GM18909 (cell line): ENCODE results near the gene DNASE1L2.

Experiments
- ATAC-seq: cut with Tn5 transposase; IDR thresholded peaks from one replicate; pipeline ENCODE4 v1.9.1; 2021; ENCODE audit warnings: mild to moderate bottlenecking; ENCODE audit not compliant: unreplicated experiment, poor library complexity

Gene DNASE1L2

GRCh38 chr16:2236337-2237101 lies at the start of gene DNASE1L2:
TSS of gene DNASE1L2 (plus strand) at chr16:2236444. CDS start at chr16:2236817, 373 bp downstream.
- ATAC-seq: no peak

GRCh38 chr16:2186505-2186904 lies 49.7 kb upstream of the DNASE1L2 start:
- no peak for ATAC-seq

- no peak for ATAC-seq
These were observed 49.0 kb upstream of the DNASE1L2 start for GRCh38 chr16:2187212-2187611.

GRCh38 chr16:2188395-2188794 lies 47.8 kb upstream of the DNASE1L2 start:
- ATAC-seq: no peak

- no peak for ATAC-seq
These were observed 46.9 kb upstream of the DNASE1L2 start for GRCh38 chr16:2189252-2189893.

- ATAC-seq: no peak
These were observed 46.1 kb upstream of the DNASE1L2 start for GRCh38 chr16:2190002-2190658.

- no peak for ATAC-seq
These were observed 45.4 kb upstream of the DNASE1L2 start for GRCh38 chr16:2190659-2191445.

GRCh38 chr16:2191446-2191706 lies 44.9 kb upstream of the DNASE1L2 start:
- no peak for ATAC-seq

- no peak for ATAC-seq
These were observed 41.9 kb upstream of the DNASE1L2 start for GRCh38 chr16:2194166-2194834.

GRCh38 chr16:2194852-2195321 lies 41.4 kb upstream of the DNASE1L2 start:
- no peak for ATAC-seq

GRCh38 chr16:2195322-2196161 lies 40.7 kb upstream of the DNASE1L2 start:
- ATAC-seq: no peak

- no peak for ATAC-seq
These were observed 39.9 kb upstream of the DNASE1L2 start, which contains the start of gene CASKIN1 for GRCh38 chr16:2196162-2196980. TSS of gene CASKIN1 (minus strand) at chr16:2196605. CDS start at chr16:2196432, 173 bp downstream.

- ATAC-seq: no peak
These were observed 39.2 kb upstream of the DNASE1L2 start for GRCh38 chr16:2196981-2197511.

GRCh38 chr16:2197765-2198164 lies 38.5 kb upstream of the DNASE1L2 start:
- ATAC-seq: no peak

- no peak for ATAC-seq
These were observed 38.0 kb upstream of the DNASE1L2 start for GRCh38 chr16:2198283-2198682.

- ATAC-seq: no peak
These were observed 37.1 kb upstream of the DNASE1L2 start for GRCh38 chr16:2199095-2199494.

- ATAC-seq: no peak
These were observed 36.6 kb upstream of the DNASE1L2 start for GRCh38 chr16:2199621-2200139.

- no peak for ATAC-seq
These were observed 35.9 kb upstream of the DNASE1L2 start for GRCh38 chr16:2200313-2200712.
